GM21717 (cell line): ENCODE results near the gene ACKR2.
"Not testable (repeated sequence)": the region's sequence is repeated elsewhere in the genome, so short reads cannot be mapped to it uniquely, and the experiment has no call there.

Experiments
- ATAC-seq: cut with Tn5 transposase; IDR thresholded peaks from one replicate; pipeline ENCODE4 v1.9.1; 2021; ENCODE audit warnings: mild to moderate bottlenecking, moderate library complexity; ENCODE audit not compliant: unreplicated experiment

Gene ACKR2

DNA sequence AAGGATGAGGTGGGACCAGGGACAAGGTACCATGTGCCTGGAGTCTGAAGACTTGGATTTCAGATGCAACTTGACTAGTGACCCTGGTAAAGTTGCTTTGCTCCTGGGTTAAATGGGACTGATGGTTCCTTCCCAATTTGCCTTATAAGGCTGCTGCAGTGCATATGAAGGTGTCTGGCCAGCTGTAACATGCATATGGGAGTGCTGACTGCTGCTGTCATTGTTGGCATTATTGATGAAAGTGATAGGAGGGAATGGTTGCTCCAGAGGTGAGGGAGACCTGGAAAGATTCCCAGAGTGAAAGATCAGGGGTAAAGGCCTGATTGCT is 45.9 kb downstream of the ACKR2 start:
- ATAC-seq = no peak

DNA sequence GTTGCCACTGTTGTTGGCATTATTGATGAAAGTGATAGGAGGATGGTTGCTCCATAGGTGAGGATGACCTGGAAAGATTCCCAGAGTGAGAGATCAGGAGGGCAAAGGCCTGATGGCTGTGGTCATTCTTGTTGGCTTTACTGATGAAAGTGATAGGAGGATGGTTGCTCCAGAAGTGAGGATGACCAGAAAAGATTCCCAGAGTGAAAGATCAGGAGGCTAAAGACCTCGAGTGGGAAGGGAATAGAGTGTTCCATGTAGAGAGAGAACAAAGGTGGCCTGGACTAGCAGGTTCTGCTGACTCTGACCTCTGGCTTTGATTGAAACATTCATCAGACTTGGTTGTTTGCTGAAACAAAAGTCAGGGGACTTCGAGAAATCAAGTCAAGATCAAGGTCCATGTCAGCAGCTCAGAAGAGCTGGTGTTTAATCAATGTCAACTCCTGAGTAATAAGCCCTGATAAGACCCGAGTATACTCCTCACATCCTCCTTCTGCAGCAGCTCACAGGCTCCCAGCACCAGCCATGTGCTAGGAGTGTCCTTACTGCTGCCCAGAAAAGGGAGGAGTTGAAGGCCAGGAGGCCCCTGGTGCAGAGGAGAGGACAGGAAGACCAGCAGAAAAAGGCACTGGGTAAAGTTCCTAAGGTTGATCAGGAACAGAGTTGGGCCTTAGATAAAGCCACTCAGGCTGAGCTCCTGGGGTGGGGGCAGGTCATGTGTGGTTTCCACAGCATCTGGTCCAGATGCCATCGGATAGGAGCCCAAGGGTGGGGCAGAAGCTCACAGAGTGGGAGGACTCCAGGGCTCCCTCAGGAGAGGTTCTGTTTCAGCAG is 46.5 kb downstream of the ACKR2 start:
- no peak for ATAC-seq

- ATAC-seq = no peak
Observed at GRCh38 chr3:42856544-42856943, 47.3 kb downstream of the ACKR2 start.

DNA sequence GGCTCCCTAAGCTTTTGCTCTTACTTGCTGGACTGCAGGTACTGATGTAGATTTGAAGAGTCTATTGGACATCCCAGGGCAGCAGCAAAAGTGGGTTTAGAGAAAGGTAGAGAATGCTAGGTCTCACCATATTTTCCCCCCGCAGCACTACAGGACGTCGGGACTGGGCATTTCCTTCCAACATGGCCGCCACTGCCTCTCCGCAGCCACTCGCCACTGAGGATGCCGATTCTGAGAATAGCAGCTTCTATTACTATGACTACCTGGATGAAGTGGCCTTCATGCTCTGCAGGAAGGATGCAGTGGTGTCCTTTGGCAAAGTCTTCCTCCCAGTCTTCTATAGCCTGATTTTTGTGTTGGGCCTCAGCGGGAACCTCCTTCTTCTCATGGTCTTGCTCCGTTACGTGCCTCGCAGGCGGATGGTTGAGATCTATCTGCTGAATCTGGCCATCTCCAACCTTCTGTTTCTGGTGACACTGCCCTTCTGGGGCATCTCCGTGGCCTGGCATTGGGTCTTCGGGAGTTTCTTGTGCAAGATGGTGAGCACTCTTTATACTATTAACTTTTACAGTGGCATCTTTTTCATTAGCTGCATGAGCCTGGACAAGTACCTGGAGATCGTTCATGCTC is 55.2 kb downstream of the ACKR2 start:
- ATAC-seq = no peak

DNA sequence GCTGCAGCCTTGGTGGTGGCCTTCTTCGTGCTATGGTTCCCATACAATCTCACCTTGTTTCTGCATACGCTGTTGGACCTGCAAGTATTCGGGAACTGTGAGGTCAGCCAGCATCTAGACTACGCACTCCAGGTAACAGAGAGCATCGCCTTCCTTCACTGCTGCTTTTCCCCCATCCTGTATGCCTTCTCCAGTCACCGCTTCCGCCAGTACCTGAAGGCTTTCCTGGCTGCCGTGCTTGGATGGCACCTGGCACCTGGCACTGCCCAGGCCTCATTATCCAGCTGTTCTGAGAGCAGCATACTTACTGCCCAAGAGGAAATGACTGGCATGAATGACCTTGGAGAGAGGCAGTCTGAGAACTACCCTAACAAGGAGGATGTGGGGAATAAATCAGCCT is 56.0 kb downstream of the ACKR2 start:
- ATAC-seq = no peak

DNA sequence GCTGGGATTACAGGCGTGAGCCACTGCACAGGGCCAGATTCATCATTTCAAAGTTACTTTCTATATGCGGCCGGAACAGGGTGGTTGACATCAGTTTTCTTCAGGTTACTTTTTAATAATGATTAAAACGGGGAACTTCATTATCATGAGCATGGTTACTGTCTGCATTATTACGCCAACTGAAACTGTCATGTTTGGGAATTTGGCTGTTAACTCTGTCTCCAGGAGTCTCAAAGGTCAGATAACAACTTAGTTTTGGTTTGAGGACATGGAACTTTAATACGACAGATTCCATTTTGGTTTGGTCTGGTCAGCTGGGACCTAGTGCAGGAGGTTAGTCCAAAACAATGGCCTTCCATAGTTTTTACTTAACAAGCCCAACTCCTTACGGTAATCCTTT is 57.9 kb downstream of the ACKR2 start:
- ATAC-seq = no peak

DNA sequence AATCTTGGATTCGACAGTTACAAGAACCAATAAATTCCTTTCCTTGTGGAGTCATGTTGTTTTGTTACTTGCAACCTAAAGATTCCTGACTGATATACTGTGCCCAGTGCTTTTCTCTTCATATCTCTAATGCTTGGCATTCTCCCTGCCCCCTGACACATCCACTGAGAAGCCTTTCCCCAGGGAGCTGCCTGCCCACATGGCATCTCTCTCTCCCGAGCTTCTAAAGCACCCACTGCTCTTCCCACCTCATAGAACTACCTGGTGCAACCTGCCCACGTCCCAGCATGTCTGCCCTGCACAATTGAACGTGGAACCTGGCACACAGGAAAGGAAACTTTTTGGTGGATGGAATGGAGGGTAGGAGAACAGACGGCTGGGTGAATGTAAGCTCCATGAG is 59.6 kb downstream of the ACKR2 start:
- no peak for ATAC-seq

GRCh38 chr3:42871592-42872196 is 62.4 kb downstream of the ACKR2 start:
- ATAC-seq = no peak

DNA sequence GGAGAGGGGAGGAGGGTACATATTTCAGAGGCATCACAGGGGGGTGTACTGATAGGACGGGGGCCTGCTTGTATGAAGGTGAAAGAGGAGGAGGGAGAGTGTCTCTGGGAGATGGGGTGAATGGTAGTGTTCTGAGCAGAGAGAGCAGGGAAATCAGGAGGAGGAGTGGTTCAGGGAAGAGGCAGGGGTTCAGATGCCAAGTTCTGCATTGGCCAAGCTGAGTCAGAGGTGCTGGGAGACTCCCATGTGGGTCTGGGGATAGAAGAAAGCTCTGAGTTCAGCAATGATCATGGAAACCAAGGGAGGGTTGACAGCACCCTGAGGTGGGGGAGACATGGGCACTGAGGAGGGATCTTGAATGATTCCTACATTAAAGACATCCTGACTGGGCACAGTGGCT is 63.5 kb downstream of the ACKR2 start:
- no peak for ATAC-seq

GRCh38 chr3:42873221-42873982 is 64.2 kb downstream of the ACKR2 start:
- ATAC-seq = no peak

DNA sequence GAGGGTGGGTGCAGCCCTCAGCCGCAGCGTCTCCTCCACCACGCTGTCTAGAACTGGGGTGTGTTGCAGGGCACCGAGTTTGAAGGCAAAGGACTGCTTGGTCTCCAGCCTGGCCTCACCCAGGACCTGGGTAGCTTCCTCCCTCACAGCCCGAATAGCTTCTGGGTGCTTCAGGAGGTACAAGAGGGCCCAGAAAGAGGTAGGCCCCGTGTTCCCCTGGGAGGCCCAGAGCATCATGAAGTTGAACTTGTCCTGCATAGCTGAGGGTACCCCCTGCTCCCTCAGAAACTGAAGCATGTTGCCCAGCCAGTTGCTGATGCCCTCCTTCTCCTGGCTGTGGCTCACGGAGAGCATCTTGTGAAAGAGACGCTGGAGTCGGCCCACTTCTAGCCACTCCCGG is 65.5 kb downstream of the ACKR2 start:
- ATAC-seq = no peak

DNA sequence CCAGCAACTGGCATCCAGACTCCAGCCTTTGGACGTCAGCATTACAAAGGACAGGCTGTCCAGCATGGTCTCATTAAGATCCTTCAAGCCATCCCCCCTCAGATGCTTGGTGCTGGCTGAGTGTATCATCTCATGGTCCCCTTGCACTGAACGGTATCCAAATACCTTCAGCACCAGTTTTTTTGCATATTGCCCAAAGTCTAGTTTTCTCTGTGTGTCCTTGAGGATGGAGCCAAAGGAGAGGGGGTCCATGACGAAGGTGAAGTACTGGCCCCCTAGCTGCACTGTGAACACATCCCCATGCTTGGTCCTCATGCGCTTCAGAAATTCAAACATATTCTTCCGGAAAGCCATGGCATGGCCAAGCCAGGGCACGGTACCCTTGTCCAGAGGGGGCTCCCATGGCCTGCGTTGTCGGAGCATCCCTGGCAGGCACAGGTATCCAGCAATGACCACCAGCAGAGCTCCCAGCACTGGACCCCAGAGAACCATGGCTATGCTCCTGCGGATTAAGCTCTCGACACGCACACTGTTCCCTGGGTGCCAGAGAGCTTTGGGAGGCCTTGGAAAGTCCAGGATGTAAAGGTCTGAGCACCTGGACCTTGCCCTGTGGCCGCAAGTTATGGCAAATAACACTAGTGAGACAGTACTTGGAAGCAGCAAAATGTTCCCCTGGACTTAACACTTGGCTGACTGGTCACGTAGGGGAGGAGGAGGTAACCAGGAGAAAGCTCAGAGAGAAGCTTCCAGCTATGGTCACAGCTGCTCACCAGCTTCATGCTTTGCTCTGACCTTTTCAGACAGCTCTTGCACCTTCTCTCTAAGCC is 66.3 kb downstream of the ACKR2 start, which contains the start of gene CYP8B1:
Gene CYP8B1, minus strand, starts transcription at position 555 of the 827 bp plus-strand sequence. Its CDS starts 63 bp downstream, at position 492.
- ATAC-seq = no peak

GRCh38 chr3:42876401-42876800 is 67.2 kb downstream of the ACKR2 start:
- no peak for ATAC-seq

- no peak for ATAC-seq
Observed at GRCh38 chr3:42876940-42877720, 67.9 kb downstream of the ACKR2 start.

- no peak for ATAC-seq
Observed at GRCh38 chr3:42877881-42878280, 68.6 kb downstream of the ACKR2 start.

- no peak for ATAC-seq
Observed at GRCh38 chr3:42880183-42880582, 70.9 kb downstream of the ACKR2 start.

DNA sequence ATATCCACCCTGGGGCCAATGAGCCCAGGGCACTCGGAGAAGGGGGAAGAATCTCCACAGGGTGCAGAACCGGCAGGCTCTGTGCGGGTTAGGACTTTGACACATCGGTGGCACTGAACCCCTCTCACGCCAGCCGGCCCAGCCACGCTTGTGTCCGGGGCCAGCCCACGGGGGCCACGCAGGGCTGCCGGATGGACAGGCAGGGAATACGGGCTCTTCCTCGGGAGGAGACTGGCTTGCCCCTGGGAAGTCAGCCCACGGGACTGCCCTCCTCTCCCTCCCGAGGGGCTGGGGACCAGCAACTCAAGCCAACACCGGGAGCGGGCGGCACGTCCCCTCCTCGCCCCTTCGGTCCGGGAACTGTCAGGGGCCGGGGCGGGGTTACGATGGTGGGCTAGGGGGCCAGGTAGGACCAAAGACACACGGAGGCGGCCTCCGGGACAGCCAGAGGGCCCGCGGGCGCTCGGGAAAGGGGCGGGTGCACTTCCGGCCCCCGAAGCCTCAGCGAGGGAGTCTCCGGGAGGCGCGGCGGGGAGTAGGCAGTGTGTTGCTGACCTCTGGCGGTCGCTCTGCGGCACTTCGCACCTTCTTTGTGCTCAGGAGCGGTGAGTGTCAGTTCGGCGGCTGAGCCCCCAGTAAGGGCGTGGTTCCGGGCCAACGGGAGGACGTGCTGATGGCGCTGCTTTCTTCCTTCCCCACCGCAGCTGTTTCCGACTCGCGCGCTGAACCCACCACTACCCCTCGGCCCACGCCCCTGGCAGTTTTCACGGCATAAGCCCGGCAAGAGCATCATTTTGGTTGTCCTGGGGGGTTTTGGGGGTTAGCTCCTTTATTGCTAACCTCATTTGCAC is 71.6 kb downstream of the ACKR2 start:
- ATAC-seq = peak; percentile 98

GRCh38 chr3:42883251-42883930 is 74.1 kb downstream of the ACKR2 start:
- ATAC-seq = not testable (repeated sequence)
